HFFc6 (cell line): ENCODE measurements around the gene C9orf50. TPM values are rescaled to one million over a fixed set of nuclear protein-coding genes. Genes with fewer than 3 reads are reported as not detected.

ENCODE experiments used
- DNase-seq: peaks from one replicate; pipeline ENCODE4 v3.0.0-alpha.2; 2018
- H3K27ac Mint-ChIP-seq: 2 replicates; pipeline ENCODE4 v1.8.0; 2020; ENCODE audit warnings: mild to moderate bottlenecking, mixed read lengths
- H3K27me3 Mint-ChIP-seq: 2 replicates; pipeline ENCODE4 v1.8.0; 2021; ENCODE audit warnings: mild to moderate bottlenecking, moderate library complexity, mixed read lengths; ENCODE audit not compliant: insufficient read depth
- H3K36me3 Mint-ChIP-seq: 2 replicates; pipeline ENCODE4 v1.8.0; 2021; ENCODE audit warnings: low read depth, mixed read lengths
- H3K4me1 Mint-ChIP-seq: 2 replicates; pipeline ENCODE4 v1.8.0; 2020; ENCODE audit warnings: low read depth, mixed read lengths
- H3K4me3 Mint-ChIP-seq: 2 replicates; pipeline ENCODE4 v1.8.0; 2020; ENCODE audit warnings: mild to moderate bottlenecking, moderate library complexity, mixed read lengths
- H3K9me3 Mint-ChIP-seq: 2 replicates; pipeline ENCODE4 v1.8.0; 2020; ENCODE audit warnings: mild to moderate bottlenecking, mixed read lengths
- total RNA-seq, 6 experiments: library from RNA; stranded (reverse); fragmentation: NEBNext Ultra II Directional; extraction: Animal tissue kit (Norgen Biotek cat#: 25700); gene quantifications; 2 replicates in 1 of 6; 3 replicates in 5 of 6; pipeline ENCODE4 v1.2.3, GENCODE V29; 2021
- TF ChIP-seq, protein P1 (sequence below): fragments of 200-600 bp; sonication (generic); IDR thresholded peaks from 2 replicates; pipeline ENCODE4 v1.5.0; 2021; ENCODE audit warnings: antibody characterized with exemption, mild to moderate bottlenecking

Gene C9orf50
- total RNA-seq, 6 experiments from 2014 or later = 0.14 to 0.20 TPM; not detected in 4

DNA sequence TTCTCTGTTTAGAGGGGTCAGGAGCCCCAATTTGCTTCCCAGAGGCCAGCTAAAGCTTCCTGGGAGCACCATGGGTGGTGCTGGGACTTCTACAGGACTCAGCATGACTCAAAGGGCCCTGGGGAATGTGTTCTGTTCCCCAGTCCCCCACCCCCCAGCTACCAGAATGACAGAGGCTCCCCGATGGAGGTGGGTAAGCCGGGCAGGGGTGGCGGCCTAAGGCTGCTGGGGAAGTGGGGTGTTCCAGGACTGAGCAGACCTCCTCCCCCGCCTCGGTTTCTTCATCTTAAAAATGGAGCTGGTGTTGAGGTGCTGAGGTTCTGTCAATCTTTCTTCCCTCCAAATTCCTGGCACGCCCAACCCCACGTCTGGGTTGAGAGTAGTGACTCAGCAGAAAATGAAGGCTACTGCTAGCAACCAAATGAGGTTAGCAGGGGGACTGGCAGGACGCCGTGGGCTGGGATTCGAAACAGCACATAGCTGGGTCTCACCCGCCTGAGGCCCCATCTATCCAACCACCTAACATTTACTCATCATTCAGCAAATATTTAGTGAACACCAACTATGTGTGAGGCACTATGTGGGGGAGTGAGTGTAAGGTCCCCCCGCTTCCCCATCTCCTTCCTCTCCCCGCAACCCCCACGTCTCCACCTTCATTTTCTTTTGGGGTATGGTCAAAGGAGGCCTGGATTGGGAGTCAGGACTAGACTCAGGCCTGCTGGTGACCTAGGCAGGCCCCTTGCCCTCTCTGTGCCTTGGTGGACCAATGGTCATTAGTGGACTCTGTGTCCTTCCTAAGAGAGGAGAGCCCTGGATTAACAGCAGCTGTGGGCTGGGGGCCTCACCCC, 50.2 kb downstream of the C9orf50 start:
- H3K4me3 Mint-ChIP-seq = peak overlapping the region; percentile 78
- H3K9me3 Mint-ChIP-seq = peaks cover 7% of the 10 kb centered on the region
- peaks cover 3% of the 10 kb centered on the region for H3K27me3 Mint-ChIP-seq
- peaks cover 63% of the 10 kb centered on the region for H3K4me1 Mint-ChIP-seq
- TF ChIP-seq, protein P1, sequence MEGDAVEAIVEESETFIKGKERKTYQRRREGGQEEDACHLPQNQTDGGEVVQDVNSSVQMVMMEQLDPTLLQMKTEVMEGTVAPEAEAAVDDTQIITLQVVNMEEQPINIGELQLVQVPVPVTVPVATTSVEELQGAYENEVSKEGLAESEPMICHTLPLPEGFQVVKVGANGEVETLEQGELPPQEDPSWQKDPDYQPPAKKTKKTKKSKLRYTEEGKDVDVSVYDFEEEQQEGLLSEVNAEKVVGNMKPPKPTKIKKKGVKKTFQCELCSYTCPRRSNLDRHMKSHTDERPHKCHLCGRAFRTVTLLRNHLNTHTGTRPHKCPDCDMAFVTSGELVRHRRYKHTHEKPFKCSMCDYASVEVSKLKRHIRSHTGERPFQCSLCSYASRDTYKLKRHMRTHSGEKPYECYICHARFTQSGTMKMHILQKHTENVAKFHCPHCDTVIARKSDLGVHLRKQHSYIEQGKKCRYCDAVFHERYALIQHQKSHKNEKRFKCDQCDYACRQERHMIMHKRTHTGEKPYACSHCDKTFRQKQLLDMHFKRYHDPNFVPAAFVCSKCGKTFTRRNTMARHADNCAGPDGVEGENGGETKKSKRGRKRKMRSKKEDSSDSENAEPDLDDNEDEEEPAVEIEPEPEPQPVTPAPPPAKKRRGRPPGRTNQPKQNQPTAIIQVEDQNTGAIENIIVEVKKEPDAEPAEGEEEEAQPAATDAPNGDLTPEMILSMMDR = no peak
- H3K36me3 Mint-ChIP-seq = peaks cover 8% of the 10 kb centered on the region
- peak overlapping the region; percentile 96 for H3K27ac Mint-ChIP-seq
- DNase-seq = peak; percentile 95

DNA sequence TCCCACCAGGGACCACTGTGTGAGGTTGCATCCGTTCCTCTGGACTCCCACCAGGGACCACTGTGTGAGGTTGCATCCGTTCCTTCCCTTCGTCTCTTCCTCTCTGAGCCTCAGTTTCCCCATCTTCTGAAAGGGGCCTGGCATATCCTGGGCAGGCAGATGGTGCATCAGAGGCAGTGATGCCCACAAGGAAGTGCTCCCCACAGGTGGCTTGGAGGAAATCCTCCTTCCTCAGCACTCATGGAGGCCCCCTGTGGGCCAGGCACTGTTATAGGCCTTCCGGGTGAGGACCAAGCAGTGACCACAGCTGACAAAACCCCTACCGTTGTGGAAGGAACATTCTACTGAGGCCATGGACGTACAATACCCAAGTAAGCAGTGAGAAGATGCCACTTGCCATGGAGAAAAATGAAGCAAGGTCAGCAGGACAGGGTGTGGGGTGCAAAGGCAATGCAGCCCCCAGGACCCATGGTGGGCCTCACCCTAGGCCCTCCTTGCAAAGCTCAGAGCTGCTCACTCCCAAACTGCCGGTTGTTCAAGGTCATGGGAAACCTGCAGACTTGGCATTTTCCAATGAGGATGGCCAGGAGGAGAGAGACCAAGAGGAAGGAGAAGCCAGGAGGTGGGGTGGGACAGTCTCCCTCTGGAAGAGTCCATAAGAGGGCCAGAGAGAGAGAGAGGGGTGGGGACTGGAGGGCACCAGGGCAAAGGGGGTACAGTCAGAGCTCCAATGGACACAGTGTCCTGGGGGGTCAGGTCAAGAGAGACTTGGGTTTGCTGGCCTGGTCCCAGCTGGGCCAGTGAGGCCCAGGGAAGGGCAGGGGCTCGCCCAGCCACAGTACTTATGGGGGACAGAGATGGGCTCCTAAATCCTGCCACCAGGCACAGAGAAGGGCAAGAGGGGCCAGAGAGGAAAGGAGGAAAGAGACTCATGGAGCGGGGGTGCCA, 51.1 kb downstream of the C9orf50 start:
- peaks cover 3% of the 10 kb centered on the region for H3K27me3 Mint-ChIP-seq
- TF ChIP-seq, protein P1 = peak; percentile 56
- peaks cover 54% of the 10 kb centered on the region for H3K4me1 Mint-ChIP-seq
- no peak for DNase-seq
- peak overlapping the region; percentile 78 for H3K4me3 Mint-ChIP-seq
- H3K27ac Mint-ChIP-seq = peak overlapping the region; percentile 96
- H3K9me3 Mint-ChIP-seq = peaks cover 7% of the 10 kb centered on the region
- H3K36me3 Mint-ChIP-seq = peaks cover 8% of the 10 kb centered on the region

DNA sequence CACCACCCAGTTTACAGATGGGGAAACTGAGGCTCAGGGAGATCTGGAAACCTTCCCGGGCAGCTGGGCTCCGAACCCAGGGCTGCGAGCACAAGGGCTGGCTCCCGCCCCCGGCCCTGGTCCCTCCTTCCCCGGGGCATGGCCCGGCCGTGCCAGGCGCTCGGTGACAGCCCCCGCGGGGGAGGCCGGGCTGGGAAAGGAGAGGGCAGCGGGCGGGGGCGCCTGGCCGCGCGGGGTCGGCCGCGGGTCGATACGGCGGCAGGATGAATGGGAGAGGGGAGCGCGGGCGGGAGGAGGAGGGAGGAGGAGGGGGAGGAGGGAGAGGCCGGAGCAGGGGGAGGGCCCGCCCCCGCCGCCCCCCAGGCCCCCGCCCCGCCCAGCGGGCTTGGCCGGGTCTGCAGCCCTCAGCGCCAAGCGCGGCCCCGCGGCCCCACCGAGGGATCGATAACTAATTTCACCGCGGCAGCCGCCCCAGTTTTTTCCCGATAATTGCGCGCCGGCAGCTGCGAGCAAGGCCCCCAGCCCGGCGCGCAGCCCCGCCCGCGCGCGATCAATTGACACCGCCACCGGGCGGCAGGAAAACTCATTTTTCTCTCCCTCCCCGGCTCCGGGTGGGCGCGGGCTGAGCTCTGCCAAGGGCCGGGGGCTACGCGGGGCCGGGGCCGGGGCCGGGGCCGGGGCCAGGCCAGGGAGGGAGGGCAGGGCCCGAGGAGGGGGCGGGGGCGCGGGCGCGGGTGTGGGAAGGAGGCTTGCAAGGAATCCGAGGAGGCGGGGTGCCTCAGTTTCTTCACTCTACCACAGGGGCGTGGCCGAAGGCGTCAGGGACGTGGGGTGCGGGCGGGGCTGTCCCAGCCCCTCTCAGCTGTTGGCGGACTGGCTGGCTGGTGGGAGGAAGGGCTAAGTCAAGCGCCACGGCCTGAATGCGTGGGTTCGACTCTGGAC, 52.1 kb downstream of the C9orf50 start:
- Mint-ChIP-seq H3K36me3 (peaks cover 5% of the 10 kb centered on the region), H3K27ac (peak overlapping the region; percentile 96), H3K4me1 (peaks cover 49% of the 10 kb centered on the region), H3K9me3 (peaks cover 3% of the 10 kb centered on the region), H3K4me3 (peak overlapping the region; percentile 87), H3K27me3 (peaks cover 5% of the 10 kb centered on the region; the same call in 1 of the 2 replicates)
- DNase-seq = no peak
- TF ChIP-seq, protein P1 = peak; percentile 12; the same call in 1 of the 2 replicates

DNA sequence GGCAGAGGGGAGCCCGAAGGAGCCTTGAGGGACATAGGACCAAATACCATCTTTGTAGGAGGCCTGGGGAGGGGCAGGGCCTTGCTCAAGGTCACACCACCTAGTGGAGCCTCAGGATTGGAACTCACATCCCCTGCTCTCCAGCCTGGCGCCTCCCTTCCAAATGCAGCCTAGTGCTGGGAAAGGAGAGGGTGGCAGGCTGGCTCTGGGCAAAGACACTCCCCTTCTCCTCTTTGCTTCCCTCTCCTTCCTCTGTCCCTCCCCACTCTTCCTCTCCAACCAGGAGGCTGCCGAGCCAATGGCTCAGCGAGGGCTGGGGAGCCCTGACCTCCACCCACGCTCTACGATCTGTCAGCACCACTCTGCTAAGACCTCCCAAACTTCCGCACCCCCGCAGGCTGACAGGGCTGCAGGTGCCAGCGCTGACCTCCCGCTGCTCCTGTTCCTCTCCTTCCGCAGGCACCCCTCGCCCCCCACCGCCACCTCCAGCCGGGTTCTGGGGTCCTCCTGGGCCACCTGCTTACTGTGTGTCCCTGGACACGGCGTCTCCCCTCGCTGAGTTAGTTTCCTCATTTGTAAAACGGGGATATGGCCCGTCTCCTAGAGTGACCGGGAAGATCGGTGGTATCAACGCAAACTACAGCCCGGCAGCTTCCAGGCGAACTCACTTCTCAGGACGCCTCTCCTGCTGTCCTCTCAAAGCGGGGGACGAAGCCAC, 52.9 kb downstream of the C9orf50 start:
- TF ChIP-seq, protein P1 = peak; percentile 24; the same call in 1 of the 2 replicates

More for the DNA sequence above, 52.9 kb downstream of the C9orf50 start:
- Mint-ChIP-seq H3K27me3 (peaks cover 5% of the 10 kb centered on the region; the same call in 1 of the 2 replicates), H3K27ac (peak overlapping the region; percentile 92), H3K4me1 (peaks cover 45% of the 10 kb centered on the region), H3K4me3 (peak overlapping the region; percentile 87), H3K36me3 (no peaks in the 10 kb centered on the region), H3K9me3 (no peaks in the 10 kb centered on the region)
- DNase-seq = peak; percentile 72
